Activated CD8-positive, alpha-beta memory T cell treated with anti-CD3 and anti-CD28 coated beads, Interleukin-2, amount 50 U/mL, for 24 hours (primary cell): ENCODE measurements around the gene KRT15.

Source experiments
- DNase-seq: peaks from one replicate; pipeline ENCODE4 v3.0.0-alpha.2; 2020; ENCODE audit errors: extremely low read depth

The KRT15 gene

GRCh38 chr17:41480136-41480535, 38.6 kb downstream of the KRT15 start:
- DNase-seq = no peak

- DNase-seq = no peak
These were observed 40.5 kb downstream of the KRT15 start for GRCh38 chr17:41478237-41478636.

GRCh38 chr17:41476866-41477815, 41.5 kb downstream of the KRT15 start:
- DNase-seq = no peak

- no peak for DNase-seq
These were observed 43.3 kb downstream of the KRT15 start for GRCh38 chr17:41475421-41475820.

GRCh38 chr17:41474863-41475262, 43.8 kb downstream of the KRT15 start:
- no peak for DNase-seq

GRCh38 chr17:41468346-41468745, 50.3 kb downstream of the KRT15 start:
- no peak for DNase-seq

GRCh38 chr17:41467561-41467960, 51.1 kb downstream of the KRT15 start:
- no peak for DNase-seq

- DNase-seq = no peak
These were observed 51.7 kb downstream of the KRT15 start, which contains the start of gene KRT32 for GRCh38 chr17:41466988-41467387. Gene KRT32 (minus strand): TSS chr17:41467386. CDS start chr17:41467325, 61 bp downstream.

- no peak for DNase-seq
These were observed 54.0 kb downstream of the KRT15 start for GRCh38 chr17:41464682-41465081.

- no peak for DNase-seq
These were observed 54.5 kb downstream of the KRT15 start for GRCh38 chr17:41464173-41464572.

- no peak for DNase-seq
These were observed 54.9 kb downstream of the KRT15 start for GRCh38 chr17:41463746-41464145.
